Mesothelial cell of epicardium (in vitro differentiated cells): Measurements from ENCODE around the gene CALD1. TPM values are rescaled to one million over a fixed set of nuclear protein-coding genes. Genes with fewer than 3 reads are reported as not detected.

Experiments
- DNase-seq, 2 experiments: peaks; one replicate each; pipeline ENCODE4 v3.0.0; 2021; ENCODE audit warnings: low spot score in 2 of 2; ENCODE audit not compliant: unreplicated experiment in 2 of 2
- H3K27ac Mint-ChIP-seq: 2 replicates; pipeline ENCODE4 v1.8.0; 2021; ENCODE audit warnings: mixed read lengths
- H3K27me3 Mint-ChIP-seq: 2 replicates; pipeline ENCODE4 v1.8.0; 2021; ENCODE audit warnings: low read depth, mixed read lengths
- H3K36me3 Mint-ChIP-seq: 2 replicates; pipeline ENCODE4 v1.8.0; 2021; ENCODE audit warnings: mixed read lengths
- H3K4me1 Mint-ChIP-seq: 2 replicates; pipeline ENCODE4 v1.8.0; 2021; ENCODE audit warnings: mixed read lengths
- H3K4me3 Mint-ChIP-seq: 2 replicates; pipeline ENCODE4 v1.8.0; 2021; ENCODE audit warnings: mild to moderate bottlenecking, moderate library complexity, mixed read lengths
- H3K9me3 Mint-ChIP-seq: 2 replicates; pipeline ENCODE4 v1.8.0; 2021; ENCODE audit warnings: mixed read lengths
- total RNA-seq: library from RNA; stranded (reverse); gene quantifications from 3 replicates; pipeline ENCODE4 v1.2.1, GENCODE V29; 2021
- TF ChIP-seq, protein P1 (sequence below): fragments of 200-600 bp; sonication (generic); IDR thresholded peaks from one replicate; pipeline ENCODE4 v1.5.0; 2021; ENCODE audit warnings: antibody characterized with exemption; ENCODE audit not compliant: unreplicated experiment

Gene CALD1
- total RNA-seq, 1 donor from 2014 or later = 191 TPM

DNA sequence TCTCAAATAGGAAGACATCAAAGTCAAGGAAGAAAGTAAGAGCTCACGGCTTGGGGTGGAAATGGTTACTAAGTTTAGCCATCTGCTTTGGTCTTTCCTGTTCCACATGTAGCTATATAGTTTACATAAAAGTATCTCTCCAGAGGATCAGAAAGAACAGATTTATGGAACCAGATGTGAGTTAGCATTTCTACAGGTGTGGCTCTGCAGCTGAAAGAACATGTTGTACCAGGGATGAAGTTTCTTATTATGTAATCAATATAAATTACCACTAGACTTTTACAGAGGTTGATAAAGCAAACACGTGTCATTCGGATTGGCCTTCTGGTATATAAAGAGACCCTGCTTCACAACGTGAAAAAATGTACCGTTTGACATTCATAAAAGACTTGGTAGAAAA, 19.9 kb downstream of the CALD1 start:
- Mint-ChIP-seq H3K9me3 (peaks cover 15% of the 10 kb centered on the region), H3K4me3 (no peak overlapping the region), H3K27me3 (no peaks in the 10 kb centered on the region), H3K36me3 (peaks cover 38% of the 10 kb centered on the region), H3K4me1 (peaks cover 15% of the 10 kb centered on the region), H3K27ac (no peak overlapping the region)
- DNase-seq = no peak
- TF ChIP-seq, protein P1, sequence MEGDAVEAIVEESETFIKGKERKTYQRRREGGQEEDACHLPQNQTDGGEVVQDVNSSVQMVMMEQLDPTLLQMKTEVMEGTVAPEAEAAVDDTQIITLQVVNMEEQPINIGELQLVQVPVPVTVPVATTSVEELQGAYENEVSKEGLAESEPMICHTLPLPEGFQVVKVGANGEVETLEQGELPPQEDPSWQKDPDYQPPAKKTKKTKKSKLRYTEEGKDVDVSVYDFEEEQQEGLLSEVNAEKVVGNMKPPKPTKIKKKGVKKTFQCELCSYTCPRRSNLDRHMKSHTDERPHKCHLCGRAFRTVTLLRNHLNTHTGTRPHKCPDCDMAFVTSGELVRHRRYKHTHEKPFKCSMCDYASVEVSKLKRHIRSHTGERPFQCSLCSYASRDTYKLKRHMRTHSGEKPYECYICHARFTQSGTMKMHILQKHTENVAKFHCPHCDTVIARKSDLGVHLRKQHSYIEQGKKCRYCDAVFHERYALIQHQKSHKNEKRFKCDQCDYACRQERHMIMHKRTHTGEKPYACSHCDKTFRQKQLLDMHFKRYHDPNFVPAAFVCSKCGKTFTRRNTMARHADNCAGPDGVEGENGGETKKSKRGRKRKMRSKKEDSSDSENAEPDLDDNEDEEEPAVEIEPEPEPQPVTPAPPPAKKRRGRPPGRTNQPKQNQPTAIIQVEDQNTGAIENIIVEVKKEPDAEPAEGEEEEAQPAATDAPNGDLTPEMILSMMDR = no peak

DNA sequence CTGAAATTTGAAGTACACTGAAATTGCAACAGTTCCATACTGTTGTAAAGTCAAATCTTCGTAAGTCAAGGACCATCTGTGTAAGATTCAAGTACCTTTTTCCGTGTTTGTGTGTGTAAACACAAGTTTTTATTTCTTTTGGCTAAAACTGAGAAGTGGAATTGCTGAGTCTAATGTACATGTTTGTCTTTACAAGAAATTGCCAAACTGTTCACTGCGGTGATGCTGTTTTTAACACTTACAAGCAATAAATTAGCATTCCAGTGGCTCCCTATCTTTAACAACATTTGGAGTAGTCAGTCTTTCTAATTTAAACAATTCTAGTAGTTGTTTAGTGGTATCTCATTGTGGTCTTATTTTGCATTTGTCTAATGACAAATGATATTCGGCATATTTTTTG, 23.3 kb downstream of the CALD1 start:
- no peaks in the 10 kb centered on the region for H3K27me3 Mint-ChIP-seq
- H3K4me1 Mint-ChIP-seq = peaks cover 19% of the 10 kb centered on the region
- no peak overlapping the region for H3K27ac Mint-ChIP-seq
- TF ChIP-seq, protein P1 = no peak
- H3K9me3 Mint-ChIP-seq = peaks cover 29% of the 10 kb centered on the region
- H3K36me3 Mint-ChIP-seq = peaks cover 45% of the 10 kb centered on the region
- DNase-seq = no peak
- no peak overlapping the region for H3K4me3 Mint-ChIP-seq

DNA sequence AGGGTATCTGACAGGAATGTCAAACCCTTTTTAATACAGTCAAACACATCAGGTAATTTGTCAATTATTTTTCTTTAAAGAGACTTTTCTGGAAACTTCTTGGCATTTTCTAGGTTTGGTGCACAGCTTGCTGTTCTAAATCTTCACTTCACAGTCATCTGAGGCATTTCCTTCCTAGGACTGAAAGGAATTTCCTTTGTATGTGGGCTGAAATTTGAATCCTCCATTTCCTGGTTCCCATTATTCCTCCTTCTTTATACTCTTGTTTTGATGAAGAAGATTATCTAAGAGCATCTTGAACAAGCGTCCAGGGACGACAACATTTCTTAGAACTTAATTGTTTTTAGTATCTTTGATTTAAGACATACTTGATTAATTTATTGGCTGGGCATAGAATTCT, 24.9 kb downstream of the CALD1 start:
- H3K4me3 Mint-ChIP-seq = no peak overlapping the region
- peaks cover 15% of the 10 kb centered on the region for H3K4me1 Mint-ChIP-seq
- DNase-seq = no peak
- peak overlapping the region; percentile 76 for H3K27ac Mint-ChIP-seq
- H3K36me3 Mint-ChIP-seq = peaks cover 33% of the 10 kb centered on the region
- no peaks in the 10 kb centered on the region for H3K27me3 Mint-ChIP-seq
- TF ChIP-seq, protein P1 = no peak
- H3K9me3 Mint-ChIP-seq = peaks cover 29% of the 10 kb centered on the region

DNA sequence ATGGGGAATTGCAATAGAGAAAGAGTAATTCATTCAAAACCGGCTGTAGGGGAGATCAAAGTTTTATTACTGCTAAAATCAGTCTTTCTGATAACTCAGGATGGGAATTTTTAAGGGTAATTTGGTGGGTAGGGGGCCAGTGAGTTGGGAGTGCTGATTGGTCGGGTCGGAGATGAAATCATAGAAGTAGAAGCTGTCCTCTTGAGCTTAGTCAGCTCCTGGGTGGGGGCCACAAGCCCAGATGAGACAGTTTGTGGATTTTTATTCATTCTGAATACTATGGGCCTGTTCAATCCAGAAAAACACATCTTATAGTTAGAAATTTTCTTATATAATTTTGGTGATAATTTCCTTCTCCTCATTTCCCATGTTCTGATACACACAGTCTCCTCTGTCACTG, 25.4 kb downstream of the CALD1 start:
- H3K36me3 Mint-ChIP-seq = peaks cover 30% of the 10 kb centered on the region
- no peak overlapping the region for H3K4me3 Mint-ChIP-seq
- H3K4me1 Mint-ChIP-seq = peaks cover 12% of the 10 kb centered on the region

DNA sequence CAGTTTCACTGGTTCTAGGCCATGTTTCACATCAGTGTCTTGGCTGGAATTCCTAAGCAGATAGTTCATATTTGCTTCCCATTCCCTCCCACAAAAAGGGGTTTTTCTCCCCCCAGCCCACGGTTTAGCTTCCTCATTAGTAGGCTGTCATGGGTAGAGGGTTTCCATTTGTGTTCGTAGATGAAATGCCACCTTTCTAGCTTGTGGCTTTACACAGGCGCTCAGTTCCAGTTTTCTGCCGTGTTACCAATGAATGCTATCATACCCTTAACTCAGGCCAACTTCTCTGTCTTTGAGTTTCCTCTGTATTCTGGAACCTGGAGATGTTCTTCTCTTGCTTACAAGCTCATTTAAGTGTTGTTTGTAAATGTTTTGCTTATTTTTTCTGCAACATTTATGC, 26.8 kb downstream of the CALD1 start:
- no peak for DNase-seq
- H3K27me3 Mint-ChIP-seq = no peaks in the 10 kb centered on the region
- H3K4me1 Mint-ChIP-seq = peaks cover 12% of the 10 kb centered on the region
- peaks cover 36% of the 10 kb centered on the region for H3K36me3 Mint-ChIP-seq
- H3K27ac Mint-ChIP-seq = no peak overlapping the region
- TF ChIP-seq, protein P1 = no peak
- H3K4me3 Mint-ChIP-seq = no peak overlapping the region
- H3K9me3 Mint-ChIP-seq = peaks cover 26% of the 10 kb centered on the region

More for the DNA sequence above, 25.4 kb downstream of the CALD1 start:
- H3K27ac Mint-ChIP-seq = peak overlapping the region; percentile 76
- DNase-seq = no peak
- TF ChIP-seq, protein P1 = no peak
- H3K27me3 Mint-ChIP-seq = no peaks in the 10 kb centered on the region
- peaks cover 26% of the 10 kb centered on the region for H3K9me3 Mint-ChIP-seq

DNA sequence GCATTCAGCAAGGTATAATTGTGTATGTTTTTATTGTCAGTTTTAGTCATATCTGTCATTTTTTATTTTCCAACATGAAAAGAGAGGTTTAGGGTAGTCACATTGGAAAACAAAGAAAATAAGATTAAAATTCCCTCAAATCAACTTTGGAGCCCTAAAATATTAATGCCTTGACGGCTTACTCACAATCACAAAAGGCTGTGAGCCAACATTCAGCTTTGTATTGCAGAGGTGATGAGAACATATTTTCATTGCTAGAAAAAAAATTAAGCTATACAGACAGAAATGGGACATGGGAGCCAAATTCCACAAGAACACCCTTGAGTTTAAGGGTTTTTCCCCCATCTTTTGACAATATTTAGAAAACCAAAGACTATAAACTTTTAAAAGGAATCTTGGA, 30.2 kb downstream of the CALD1 start:
- Mint-ChIP-seq H3K27me3 (no peaks in the 10 kb centered on the region), H3K9me3 (peaks cover 12% of the 10 kb centered on the region), H3K4me3 (no peak overlapping the region), H3K4me1 (peaks cover 19% of the 10 kb centered on the region), H3K27ac (peak overlapping the region; percentile 60), H3K36me3 (peaks cover 26% of the 10 kb centered on the region)
- TF ChIP-seq, protein P1 = no peak
- DNase-seq = no peak
